Central memory CD8-positive, alpha-beta T cell (primary cell): Measurements from ENCODE around the gene ADGRF4.

Experiments
- ATAC-seq: fragments of 150-1000 bp; cut with Tn5 transposase; replicated peaks from 2 replicates; pipeline ENCODE4 v1.10.0; 2022; ENCODE audit warnings: mild to moderate bottlenecking, moderate FRiP score, moderate number of reproducible peaks; ENCODE audit not compliant: poor library complexity, severe bottlenecking; ENCODE audit errors: extremely low read depth
- DNase-seq, 2 donors: peaks; one replicate each; pipeline ENCODE4 v3.0.0; 2021; ENCODE audit warnings: low spot score in 2 of 2
- H3K27ac Mint-ChIP-seq: one replicate; pipeline ENCODE4 v1.8.0; 2022; ENCODE audit warnings: low read depth, mild to moderate bottlenecking, moderate library complexity, mixed read lengths
- H3K27me3 Mint-ChIP-seq: one replicate; pipeline ENCODE4 v1.8.0; 2022; ENCODE audit warnings: mixed read lengths
- H3K36me3 Mint-ChIP-seq: one replicate; pipeline ENCODE4 v1.8.0; 2022; ENCODE audit warnings: mild to moderate bottlenecking, moderate library complexity, mixed read lengths; ENCODE audit not compliant: insufficient read depth
- H3K4me1 Mint-ChIP-seq: one replicate; pipeline ENCODE4 v1.8.0; 2022; ENCODE audit warnings: mixed read lengths
- H3K4me3 Mint-ChIP-seq: one replicate; pipeline ENCODE4 v1.8.0; 2022; ENCODE audit warnings: mild to moderate bottlenecking, moderate library complexity, mixed read lengths
- H3K9me3 Mint-ChIP-seq: one replicate; pipeline ENCODE4 v1.8.0; 2022; ENCODE audit warnings: mixed read lengths

The ADGRF4 gene, protein sequence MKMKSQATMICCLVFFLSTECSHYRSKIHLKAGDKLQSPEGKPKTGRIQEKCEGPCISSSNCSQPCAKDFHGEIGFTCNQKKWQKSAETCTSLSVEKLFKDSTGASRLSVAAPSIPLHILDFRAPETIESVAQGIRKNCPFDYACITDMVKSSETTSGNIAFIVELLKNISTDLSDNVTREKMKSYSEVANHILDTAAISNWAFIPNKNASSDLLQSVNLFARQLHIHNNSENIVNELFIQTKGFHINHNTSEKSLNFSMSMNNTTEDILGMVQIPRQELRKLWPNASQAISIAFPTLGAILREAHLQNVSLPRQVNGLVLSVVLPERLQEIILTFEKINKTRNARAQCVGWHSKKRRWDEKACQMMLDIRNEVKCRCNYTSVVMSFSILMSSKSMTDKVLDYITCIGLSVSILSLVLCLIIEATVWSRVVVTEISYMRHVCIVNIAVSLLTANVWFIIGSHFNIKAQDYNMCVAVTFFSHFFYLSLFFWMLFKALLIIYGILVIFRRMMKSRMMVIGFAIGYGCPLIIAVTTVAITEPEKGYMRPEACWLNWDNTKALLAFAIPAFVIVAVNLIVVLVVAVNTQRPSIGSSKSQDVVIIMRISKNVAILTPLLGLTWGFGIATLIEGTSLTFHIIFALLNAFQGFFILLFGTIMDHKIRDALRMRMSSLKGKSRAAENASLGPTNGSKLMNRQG

DNA sequence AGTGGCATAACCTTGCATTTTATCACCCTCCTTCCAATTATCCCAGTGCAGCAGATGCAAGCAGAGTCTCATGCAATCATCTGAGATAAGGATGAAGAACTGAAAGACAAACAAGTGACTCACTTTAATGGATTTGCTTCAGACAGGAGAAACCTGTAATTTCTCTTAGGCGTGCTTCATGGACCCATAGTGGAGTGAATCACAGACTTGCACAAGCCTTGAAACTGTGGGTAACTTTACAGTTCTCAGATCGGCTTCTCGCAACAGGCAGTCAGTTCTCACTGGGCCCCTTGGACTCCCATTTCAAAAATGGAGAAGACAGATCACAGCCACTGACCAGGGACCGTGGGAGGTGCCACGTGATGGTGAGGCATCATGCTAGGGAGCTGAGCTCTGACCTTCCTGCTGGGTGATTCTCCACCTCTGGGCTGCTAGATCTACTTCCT, at the start of gene ADGRF4:
TSS of gene ADGRF4 (plus strand) at position 239 of the 446 bp plus-strand sequence. CDS start 8,666 bp downstream, outside the sequence.
- H3K27ac Mint-ChIP-seq: no peak within 1 kb of the TSS
- ATAC-seq (no peak), DNase-seq (no peak)
- H3K4me1 Mint-ChIP-seq: no peaks in the 10 kb centered on the region
- no peaks in the 10 kb centered on the region for H3K36me3 Mint-ChIP-seq
- no peaks in the 10 kb centered on the region for H3K27me3 Mint-ChIP-seq
- no peaks in the 10 kb centered on the region for H3K9me3 Mint-ChIP-seq
- no peak within 1 kb of the TSS for H3K4me3 Mint-ChIP-seq

DNA sequence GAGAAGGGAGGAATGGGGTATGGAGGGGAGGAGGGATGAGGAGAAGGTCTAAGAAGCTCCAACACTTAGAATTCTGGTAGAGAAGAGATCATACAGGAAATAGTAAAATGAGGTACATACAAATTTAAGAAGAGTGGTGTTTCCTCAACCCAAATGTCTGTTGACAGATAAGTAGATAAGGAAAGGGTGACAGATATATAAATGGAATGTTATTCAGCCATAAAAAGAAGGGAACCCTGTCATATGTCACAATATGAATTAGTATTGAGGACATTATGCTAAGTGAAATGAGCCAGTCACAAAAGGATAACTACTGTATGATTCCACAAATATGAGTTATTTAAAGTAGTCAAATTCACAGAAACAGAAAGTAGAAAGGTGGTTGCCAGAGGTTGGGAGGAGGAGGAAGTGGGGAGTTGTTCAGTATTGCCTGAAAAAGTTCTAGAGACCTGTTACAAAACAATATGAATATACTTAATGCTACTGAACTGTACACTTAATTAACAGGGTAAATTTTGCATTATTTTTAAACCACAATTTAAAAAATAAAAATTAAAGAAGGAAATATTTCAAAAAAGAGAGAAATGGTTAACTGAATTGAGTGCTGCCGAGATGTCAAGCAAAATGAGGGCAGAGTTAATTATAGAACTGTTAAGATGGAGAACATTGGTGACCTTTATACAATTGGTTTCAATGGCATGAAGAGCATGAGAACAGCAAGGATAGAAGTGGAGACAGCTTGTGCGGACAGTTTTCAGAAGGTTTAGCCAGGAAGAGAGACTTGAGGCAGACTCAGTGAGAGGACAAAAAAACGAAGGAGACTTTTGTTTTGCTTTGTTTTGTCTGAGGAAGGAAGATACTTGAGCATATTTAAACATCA, 47.6 kb upstream of the ADGRF4 start:
- H3K27ac Mint-ChIP-seq: no peak overlapping the region
- no peaks in the 10 kb centered on the region for H3K4me1 Mint-ChIP-seq
- no peaks in the 10 kb centered on the region for H3K9me3 Mint-ChIP-seq
- no peaks in the 10 kb centered on the region for H3K27me3 Mint-ChIP-seq
- H3K4me3 Mint-ChIP-seq: no peak overlapping the region
- no peak for DNase-seq
- H3K36me3 Mint-ChIP-seq: no peaks in the 10 kb centered on the region
- ATAC-seq: no peak

DNA sequence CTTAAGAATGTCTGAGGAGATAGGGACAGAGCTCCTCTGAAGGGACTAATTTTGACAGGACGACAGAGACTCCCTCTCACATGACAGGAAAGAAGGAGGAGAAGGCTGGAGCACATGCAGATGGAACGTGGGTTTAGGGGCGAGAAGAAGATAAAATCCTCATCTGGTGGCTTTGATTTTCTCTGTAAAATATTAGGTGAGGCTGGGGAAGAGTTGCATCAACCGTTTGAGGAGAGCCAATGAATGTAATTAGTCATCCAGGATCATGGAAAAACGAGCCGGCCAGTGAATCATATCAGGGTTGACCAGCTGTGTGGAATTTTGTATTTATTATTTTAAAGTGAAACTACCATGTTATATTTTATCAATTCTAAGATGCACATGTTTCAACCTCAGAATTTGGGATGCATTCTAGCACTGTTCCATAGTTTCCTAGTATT, 46.9 kb upstream of the ADGRF4 start:
- Mint-ChIP-seq H3K9me3 (no peaks in the 10 kb centered on the region), H3K36me3 (no peaks in the 10 kb centered on the region), H3K27me3 (no peaks in the 10 kb centered on the region), H3K27ac (no peak overlapping the region), H3K4me1 (no peaks in the 10 kb centered on the region), H3K4me3 (no peak overlapping the region)
- ATAC-seq (no peak), DNase-seq (no peak)

DNA sequence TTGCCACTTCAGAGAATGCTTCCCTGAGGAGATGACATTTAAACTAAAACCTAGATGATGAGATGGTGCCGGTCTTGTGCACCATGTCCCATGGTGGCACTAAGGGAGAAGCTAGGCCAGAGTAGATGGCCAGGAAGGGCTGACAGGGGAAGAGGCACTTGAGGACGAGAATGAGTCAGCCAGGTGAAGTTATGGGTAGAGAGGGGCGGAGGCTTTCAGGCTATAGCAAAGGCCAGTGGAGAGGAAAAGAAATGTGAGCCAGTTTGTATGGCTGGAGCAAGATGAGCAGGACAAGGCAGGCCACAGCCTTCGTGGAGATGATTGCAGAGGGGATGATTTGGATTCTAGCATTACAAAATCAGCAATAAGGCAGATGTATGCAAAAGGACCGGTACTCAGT, 44.7 kb upstream of the ADGRF4 start:
- DNase-seq (no peak), ATAC-seq (no peak)
- Mint-ChIP-seq H3K27ac (no peak overlapping the region), H3K9me3 (no peaks in the 10 kb centered on the region), H3K4me1 (no peaks in the 10 kb centered on the region), H3K27me3 (no peaks in the 10 kb centered on the region), H3K36me3 (no peaks in the 10 kb centered on the region), H3K4me3 (no peak overlapping the region)

DNA sequence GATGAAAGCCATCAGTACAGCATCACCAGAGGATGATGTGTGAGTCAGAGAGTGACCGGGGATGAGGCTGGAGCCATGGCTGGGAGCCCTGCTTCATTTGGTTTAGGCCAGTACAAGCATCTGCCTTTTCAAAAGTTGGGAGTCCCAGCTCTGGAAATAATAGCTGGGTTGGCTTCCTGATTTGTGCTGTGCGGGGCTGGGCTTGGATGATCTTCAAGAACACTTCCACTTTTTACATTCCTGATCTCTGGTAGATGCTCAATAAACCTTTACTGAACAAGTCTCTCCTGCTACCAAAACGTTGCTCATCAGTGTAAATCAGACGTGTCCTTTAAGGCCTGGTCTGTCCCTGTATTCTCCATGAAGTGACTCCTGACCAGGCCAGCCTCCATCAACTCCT, 44.1 kb upstream of the ADGRF4 start:
- no peaks in the 10 kb centered on the region for H3K9me3 Mint-ChIP-seq
- no peak for DNase-seq
- no peak overlapping the region for H3K4me3 Mint-ChIP-seq
- ATAC-seq: no peak
- no peaks in the 10 kb centered on the region for H3K27me3 Mint-ChIP-seq
- H3K4me1 Mint-ChIP-seq: no peaks in the 10 kb centered on the region
- H3K27ac Mint-ChIP-seq: no peak overlapping the region
- no peaks in the 10 kb centered on the region for H3K36me3 Mint-ChIP-seq

DNA sequence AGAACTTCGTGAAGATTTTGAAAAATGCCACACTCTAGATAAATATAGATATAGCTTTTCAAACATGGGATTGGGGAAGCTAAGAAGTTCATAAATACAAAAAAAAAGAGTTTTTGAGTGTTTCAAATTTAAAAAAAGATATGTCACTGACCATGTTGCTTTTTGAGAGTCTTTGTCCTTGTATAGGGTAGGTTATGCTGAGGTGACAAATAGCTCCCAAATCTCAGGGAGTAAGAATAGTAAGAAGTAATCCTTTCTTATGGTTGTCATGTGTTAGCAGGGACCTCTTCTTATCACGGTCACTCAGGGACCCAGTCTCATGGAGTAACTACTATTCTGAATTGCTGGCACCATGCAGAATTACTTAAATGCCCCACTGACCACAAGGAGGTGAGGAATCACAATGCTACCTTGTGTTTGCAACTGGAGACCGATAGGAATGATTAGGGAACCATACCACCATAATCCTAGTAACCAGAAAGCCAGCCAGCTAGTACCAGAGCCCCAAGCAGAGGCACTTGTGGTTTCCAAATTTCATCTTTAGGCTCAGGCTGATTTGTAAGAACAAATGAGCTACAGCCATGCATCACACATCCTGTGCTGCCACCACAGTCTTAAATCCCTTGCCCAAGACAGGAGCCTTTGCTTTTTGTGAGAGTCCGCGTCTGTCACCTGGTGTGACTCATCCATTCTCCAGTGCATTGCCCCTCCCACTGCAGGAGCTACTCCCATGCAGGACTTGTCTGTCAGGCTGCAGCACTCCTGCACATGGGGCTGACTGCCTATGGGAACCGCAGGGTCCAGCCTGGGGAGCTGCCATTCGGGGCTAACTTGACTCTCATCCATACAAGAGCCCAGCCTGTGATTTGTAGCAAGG, 42.4 kb upstream of the ADGRF4 start:
- DNase-seq: no peak
- no peaks in the 10 kb centered on the region for H3K36me3 Mint-ChIP-seq
- no peaks in the 10 kb centered on the region for H3K4me1 Mint-ChIP-seq
- H3K4me3 Mint-ChIP-seq: no peak overlapping the region
- no peak overlapping the region for H3K27ac Mint-ChIP-seq
- H3K9me3 Mint-ChIP-seq: no peaks in the 10 kb centered on the region
- peaks cover 10% of the 10 kb centered on the region for H3K27me3 Mint-ChIP-seq
- ATAC-seq: peak; percentile 73

DNA sequence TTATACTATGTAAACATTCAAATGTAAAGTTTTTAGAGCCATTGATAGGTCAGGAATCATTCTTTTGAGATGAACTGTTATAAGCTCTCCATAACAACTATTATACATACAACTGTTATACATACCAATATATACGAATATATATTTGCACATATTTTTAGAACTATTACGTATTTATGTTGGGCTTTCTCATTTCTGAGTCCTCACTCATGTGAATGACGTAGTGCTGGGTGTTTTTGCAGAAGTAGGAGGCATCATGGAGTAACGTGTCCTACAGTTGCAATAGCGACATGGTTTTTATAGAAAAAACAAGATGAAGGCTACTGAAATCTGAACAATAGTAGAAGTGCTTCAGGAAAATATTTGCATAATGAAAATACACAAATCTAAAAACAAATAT, 36.4 kb upstream of the ADGRF4 start:
- no peak for ATAC-seq
- H3K27me3 Mint-ChIP-seq: peaks cover 32% of the 10 kb centered on the region
- H3K9me3 Mint-ChIP-seq: no peaks in the 10 kb centered on the region
- peaks cover 2% of the 10 kb centered on the region for H3K36me3 Mint-ChIP-seq
- H3K27ac Mint-ChIP-seq: no peak overlapping the region
- H3K4me1 Mint-ChIP-seq: no peaks in the 10 kb centered on the region
- DNase-seq: no peak
- no peak overlapping the region for H3K4me3 Mint-ChIP-seq

DNA sequence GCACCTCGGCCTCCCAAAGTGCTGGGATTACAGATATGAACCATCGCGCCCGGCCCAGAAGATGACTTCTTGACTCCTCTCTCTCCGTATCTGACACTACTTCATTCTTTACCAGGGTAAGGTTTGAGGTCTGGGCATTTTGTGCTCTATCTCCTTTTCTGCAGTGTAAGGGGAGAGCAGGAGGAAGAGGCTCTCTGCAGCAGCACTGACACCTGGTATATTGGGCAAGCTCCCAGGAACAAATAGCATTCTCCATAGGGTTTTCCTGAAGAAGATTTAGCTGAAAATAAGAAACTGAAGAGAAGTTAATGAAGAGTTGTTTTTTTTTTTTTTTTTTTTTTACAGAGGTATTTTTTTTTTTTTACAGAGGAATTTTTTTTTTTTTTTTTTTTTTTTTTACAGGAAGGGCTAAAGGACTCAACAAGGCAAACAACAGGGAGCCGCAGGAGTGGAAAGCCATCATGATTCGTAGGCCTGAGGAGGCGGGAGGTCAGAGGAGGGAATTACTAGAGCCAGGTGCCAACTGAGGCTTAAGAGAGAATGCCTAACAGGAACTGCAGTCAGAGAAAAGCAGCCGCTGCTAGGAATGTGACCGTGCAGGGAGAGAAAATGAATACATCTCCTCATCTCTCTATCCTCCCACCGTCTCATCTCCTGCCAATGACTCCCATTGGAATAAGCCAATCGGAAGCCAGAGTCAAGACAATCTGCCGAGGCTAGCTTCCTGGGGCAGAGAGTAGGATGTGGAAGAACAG, 34.7 kb upstream of the ADGRF4 start:
- DNase-seq (no peak), ATAC-seq (no peak)
- Mint-ChIP-seq H3K4me1 (no peaks in the 10 kb centered on the region), H3K27ac (no peak overlapping the region), H3K27me3 (peaks cover 49% of the 10 kb centered on the region), H3K36me3 (peaks cover 2% of the 10 kb centered on the region), H3K9me3 (no peaks in the 10 kb centered on the region), H3K4me3 (no peak overlapping the region)

DNA sequence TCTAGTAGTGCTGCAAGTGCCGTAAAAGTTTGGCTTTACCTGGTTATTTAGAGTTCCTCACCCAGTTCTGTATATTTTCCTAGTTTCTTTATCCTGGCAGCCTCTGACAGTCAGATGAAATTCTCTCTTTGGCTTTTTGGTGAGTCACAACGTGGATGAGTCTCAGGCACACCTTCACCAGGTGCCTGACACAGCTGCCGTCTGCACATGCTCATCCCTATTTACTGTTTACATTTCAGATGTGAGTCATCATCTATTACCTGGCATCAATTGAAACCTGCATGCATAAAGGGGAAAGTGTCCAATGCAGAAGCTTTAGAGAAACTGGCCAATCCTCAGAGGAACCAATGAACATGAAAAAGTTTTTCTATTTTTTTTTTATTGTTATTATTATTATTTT, 33.3 kb upstream of the ADGRF4 start:
- DNase-seq: no peak
- ATAC-seq: no peak
- peaks cover 2% of the 10 kb centered on the region for H3K36me3 Mint-ChIP-seq
- H3K27ac Mint-ChIP-seq: no peak overlapping the region
- no peaks in the 10 kb centered on the region for H3K4me1 Mint-ChIP-seq
- H3K4me3 Mint-ChIP-seq: no peak overlapping the region
- no peaks in the 10 kb centered on the region for H3K9me3 Mint-ChIP-seq
- peaks cover 62% of the 10 kb centered on the region for H3K27me3 Mint-ChIP-seq

DNA sequence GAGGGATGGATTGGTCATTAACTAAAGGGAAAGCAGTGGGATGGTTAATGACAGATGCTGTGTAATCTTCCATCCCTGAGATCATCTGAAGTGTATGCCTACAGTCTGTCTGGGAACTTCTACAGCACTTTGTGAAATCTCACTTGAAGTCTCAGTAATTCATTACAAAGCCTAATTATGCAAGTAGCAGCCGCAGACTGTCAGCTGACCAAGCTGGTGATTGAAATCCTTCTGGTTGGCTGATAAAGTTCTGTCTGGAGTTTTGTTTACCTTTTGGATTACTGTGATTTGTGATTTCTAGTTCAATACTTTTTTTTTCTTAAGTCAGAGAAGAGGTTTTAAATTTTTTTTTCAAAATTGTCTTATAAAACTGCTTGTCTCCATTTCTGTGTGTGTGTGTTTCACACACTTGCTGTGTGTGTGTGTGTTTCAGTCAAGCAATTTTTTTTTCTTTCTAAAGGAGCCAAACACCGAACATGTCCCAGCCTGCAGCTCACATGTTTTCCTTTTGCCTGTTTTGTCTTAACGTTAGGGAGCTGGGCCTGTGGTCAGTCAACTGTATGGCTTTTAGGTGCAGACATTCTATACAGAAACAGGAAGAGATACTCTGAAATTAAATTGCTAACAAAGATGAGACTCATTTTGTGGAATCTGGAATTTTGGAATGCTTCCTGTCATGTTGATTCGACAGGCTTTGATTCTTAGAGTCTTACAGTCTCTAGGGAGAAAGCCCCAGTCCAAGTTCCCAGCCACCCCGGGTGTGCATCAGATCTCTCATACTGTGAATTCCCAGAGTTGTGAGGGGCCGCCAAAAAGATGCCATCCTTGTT, 28.5 kb upstream of the ADGRF4 start:
- Mint-ChIP-seq H3K36me3 (no peaks in the 10 kb centered on the region), H3K4me1 (no peaks in the 10 kb centered on the region), H3K9me3 (no peaks in the 10 kb centered on the region), H3K4me3 (no peak overlapping the region), H3K27me3 (peaks cover 61% of the 10 kb centered on the region), H3K27ac (no peak overlapping the region)
- DNase-seq (no peak), ATAC-seq (no peak)

DNA sequence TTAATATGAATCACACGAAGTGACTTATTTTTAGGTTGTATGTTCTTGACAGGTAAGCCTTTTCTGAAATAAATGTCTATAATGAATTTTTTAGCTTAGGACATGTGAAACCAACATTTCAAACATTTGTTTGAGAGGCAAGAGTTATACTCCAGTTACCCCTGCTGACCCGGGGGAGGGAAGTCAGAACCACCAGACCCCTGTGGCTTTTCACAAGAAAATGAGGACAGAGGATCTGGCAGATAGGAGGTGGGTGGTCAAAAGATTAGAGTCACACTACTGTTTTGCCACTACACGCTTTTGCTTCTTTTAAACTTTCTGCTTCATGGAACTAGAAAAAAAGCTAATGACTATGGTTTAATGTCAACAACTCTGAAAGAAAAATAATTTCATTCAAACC, 27.5 kb upstream of the ADGRF4 start:
- H3K4me1 Mint-ChIP-seq: no peaks in the 10 kb centered on the region
- no peak overlapping the region for H3K27ac Mint-ChIP-seq
- no peak for DNase-seq
- ATAC-seq: no peak
- H3K27me3 Mint-ChIP-seq: peaks cover 56% of the 10 kb centered on the region
- no peaks in the 10 kb centered on the region for H3K36me3 Mint-ChIP-seq
- no peaks in the 10 kb centered on the region for H3K9me3 Mint-ChIP-seq
- H3K4me3 Mint-ChIP-seq: no peak overlapping the region
